Stimulated activated CD4-positive, alpha-beta T cell treated with anti-CD3 and anti-CD28 coated beads, Interleukin-12 subunit alpha, Interleukin-12 subunit beta, amount 100 ng/mL, for 4 hours (primary cell): Measurements from ENCODE around the gene C3orf49.
A peak's percentile ranks its signal among the peaks of the same experiment; 100 is the strongest.

Experiments
- DNase-seq: peaks from one replicate; pipeline ENCODE4 v3.0.0-alpha.2; 2020

Gene C3orf49, protein sequence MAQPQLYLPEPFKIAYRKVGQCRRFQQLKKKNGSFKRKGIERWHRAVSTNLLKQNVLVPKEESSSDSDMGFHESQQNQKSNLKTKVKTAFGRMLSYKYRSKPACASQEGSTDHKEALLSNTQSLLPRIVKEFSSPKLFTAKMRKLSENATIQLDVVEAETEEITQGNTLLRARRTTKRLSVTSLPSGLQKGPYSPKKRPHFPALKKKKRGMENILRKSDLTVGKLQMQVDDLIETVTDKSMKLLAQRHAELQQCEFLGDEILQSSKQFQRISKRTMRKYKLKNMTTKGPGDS

GRCh38 chr3:63819151-63819398 lies at the start of gene C3orf49:
TSS of gene C3orf49 (plus strand) at chr3:63819299. CDS start at chr3:63819472, 173 bp downstream.
- no peak for DNase-seq

DNA sequence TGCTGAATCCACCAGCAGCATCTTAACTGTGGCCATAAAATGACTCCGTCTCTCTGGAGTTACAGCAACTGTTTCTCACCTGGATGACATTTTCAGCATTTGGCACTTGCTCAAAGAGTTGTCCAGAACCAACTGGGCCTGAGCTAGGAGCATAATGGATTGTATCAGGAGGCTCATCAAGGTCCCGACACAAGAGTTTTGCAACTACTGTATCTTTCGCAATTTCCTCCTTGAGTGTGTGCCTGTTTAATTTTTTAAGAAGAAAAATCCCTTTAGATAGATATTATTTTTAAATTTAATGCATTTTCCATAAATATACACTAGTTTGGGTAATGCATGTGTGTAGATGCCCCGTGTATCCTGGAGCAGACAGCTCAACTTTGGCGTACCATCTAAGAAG lies 44.3 kb upstream of the C3orf49 start:
- no peak for DNase-seq

GRCh38 chr3:63779227-63779626 lies 39.9 kb upstream of the C3orf49 start:
- no peak for DNase-seq

DNA sequence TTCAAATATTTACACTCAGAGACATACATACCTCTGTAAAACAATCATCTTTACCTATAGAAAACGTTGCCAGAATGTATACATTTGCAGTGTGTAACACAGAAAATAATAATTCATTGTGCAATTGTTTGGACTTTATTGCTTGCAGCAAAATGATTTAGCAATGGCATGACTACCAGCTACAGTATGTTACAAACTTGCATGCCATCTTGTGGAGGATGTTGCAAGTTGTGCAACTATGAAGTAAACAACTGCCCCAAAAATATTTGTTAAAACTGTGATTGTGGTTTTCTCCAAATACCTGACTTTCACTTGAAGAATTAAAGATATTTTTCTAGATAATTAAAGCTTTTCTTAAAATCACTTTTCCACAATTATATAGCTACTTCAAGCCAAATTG lies 27.1 kb upstream of the C3orf49 start:
- DNase-seq, result no peak

- no peak for DNase-seq
Measured at GRCh38 chr3:63795438-63795837, 23.7 kb upstream of the C3orf49 start.

GRCh38 chr3:63798544-63798943 lies 20.6 kb upstream of the C3orf49 start:
- no peak for DNase-seq

DNA sequence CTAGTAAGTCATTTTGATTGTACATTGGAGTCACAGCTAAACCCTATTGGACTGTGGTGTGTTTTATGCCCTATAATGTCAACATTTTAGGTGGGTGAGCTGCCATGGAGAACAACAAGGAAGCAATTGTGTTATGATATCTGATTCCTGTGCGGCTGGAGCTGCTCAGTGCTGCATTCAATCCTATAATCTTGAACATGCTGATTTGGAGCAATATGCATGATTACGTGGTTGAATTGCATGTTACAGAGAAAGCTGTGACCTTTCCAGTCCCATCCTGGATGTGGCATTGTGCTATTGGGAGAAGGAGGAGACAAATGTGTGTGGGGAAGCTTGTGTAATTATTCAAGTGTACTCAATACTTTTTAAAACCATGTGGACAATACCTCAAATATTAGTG lies 20.1 kb upstream of the C3orf49 start:
- no peak for DNase-seq

DNA sequence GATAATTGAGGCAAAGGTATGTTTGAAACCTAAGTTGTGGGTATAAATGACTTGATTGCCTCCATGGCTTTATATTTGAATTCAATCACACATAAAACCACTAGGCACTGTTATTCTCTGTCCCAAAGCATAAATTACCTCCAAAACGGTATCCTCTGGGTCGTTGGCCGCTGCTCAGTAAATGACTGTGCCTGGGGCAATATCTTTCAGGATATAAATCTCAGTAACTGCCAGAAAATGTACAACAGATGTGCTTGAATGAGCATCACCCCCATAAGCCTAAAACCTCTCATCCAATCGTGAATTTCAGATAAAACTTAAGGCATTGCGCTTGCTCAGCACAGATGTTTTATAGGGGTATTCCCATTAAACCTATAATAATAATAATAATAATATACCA lies 19.0 kb upstream of the C3orf49 start:
- no peak for DNase-seq

- no peak for DNase-seq
Measured at GRCh38 chr3:63803911-63804310, 15.2 kb upstream of the C3orf49 start.

DNA sequence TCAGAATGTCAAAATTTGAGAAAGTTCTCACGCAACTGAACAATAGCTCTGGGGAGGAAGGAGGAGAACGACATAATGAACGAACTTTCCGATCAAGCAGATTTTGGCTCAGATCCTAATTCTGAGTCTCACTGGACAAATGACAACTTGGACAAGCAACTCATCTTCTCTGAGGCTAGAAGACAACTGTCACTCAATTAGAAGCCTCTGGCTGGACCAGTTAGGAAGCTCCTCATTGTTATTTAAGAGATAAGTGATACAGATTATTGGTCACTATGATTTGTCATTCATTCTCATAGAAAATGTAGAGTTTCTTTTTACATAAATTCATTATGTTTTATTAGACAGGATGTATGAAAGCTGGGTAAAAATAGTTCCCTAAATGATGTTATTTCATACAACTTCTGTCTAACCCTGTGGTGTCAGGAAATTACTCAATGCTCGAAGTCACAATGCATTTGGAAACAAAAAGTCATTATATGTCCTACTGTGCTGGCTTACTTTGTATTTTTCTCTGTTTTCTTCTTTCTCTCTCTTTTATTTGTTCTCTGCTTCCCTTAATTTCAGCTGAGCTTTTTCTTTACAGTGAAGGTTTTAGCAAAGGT lies 11.0 kb upstream of the C3orf49 start:
- DNase-seq, result no peak

GRCh38 chr3:63808633-63809032 lies 10.5 kb upstream of the C3orf49 start:
- DNase-seq, result no peak

GRCh38 chr3:63809607-63810006 lies 9.5 kb upstream of the C3orf49 start:
- DNase-seq, result no peak

DNA sequence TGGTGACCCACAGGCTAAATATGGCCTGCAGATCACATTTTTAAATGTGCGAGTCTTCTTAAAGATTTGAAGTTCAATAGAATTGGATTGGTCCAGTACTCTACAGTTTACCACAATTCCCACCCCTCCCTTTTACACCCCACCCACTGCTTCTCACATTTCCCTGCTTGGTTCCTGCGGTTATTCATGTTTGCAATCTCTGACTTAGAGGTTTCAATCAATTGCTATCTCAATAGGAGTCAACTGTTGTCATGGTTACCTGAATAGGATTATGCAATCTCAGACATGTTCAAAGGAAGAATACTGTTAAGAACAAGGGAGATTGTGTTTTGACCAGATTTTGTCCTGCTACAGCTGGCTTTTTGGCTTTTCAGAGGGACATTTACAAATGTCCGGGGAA lies 4.9 kb upstream of the C3orf49 start:
- no peak for DNase-seq

GRCh38 chr3:63817225-63817624 lies 1.9 kb upstream of the C3orf49 start:
- DNase-seq, result no peak

GRCh38 chr3:63818282-63819150 lies 583 bp upstream of the C3orf49 start:
- DNase-seq, result peak; percentile 54

DNA sequence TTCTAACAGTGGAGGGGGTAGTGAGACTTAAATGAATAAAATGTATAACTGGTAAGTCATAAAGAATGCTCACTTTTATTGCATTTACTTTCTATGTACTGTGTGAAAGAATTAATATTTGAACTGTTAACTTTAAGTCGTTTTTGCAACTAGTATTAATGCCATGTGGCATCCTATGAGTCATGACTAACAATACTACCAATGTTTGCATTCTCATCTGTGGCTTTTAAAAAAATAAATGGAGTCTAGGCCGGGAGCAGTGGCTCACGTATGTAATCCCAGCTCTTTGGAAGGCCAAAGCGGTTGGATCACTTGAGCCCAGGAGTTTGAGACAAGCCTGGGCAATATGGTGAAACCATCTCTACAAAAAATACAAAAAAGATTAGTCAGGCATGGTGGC lies 5.2 kb downstream of the C3orf49 start:
- no peak for DNase-seq

GRCh38 chr3:63830526-63830925 lies 11.4 kb downstream of the C3orf49 start:
- DNase-seq, result no peak

GRCh38 chr3:63832395-63832794 lies 13.3 kb downstream of the C3orf49 start:
- no peak for DNase-seq

DNA sequence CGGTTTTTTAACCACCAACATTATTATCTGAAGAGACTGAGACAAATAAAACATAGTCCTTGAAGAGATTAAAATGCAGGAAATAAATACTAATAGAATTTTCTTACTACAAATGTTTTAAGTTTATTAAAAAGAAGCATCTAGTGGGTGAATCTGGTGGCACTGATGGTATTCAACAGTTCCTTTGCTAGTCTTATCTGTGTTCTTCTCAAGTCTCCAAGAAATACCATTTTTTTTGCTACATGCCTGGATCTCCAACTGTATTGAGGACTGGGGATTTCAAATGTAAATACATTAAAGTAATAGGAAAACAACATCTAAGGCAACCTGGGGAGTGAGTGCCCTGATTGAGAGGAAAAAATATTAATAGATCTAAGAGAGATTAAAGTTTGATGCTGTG lies 22.6 kb downstream of the C3orf49 start:
- no peak for DNase-seq

- DNase-seq, result no peak
Measured at GRCh38 chr3:63842127-63842526, 23.0 kb downstream of the C3orf49 start.

- DNase-seq, result no peak
Measured at GRCh38 chr3:63845215-63845614, 26.1 kb downstream of the C3orf49 start.

GRCh38 chr3:63847718-63848450 lies 28.8 kb downstream of the C3orf49 start:
- DNase-seq, result no peak

- DNase-seq, result no peak
Measured at GRCh38 chr3:63849175-63849574, 30.1 kb downstream of the C3orf49 start.

GRCh38 chr3:63851287-63851686 lies 32.2 kb downstream of the C3orf49 start:
- no peak for DNase-seq
